ENCODE data around the gene PLCB1.
"Not testable (repeated sequence)": the region's sequence is repeated elsewhere in the genome, so short reads cannot be mapped to it uniquely, and the experiment has no call there.

PLCB1 gene

GRCh38 chr20:8837396-8837795 is 705.3 kb downstream of the PLCB1 start:
- no peak overlapping the region for H3K4me3 ChIP-seq (ENCODE audit: low read depth, low read length)
- DNase-seq (ENCODE audit: low read depth): no peak
- TF ChIP-seq CTCF (IDR thresholded peaks at IDR 0.05; ENCODE audit: low read depth, low read length, missing control alignments): no peak

GRCh38 chr20:8842525-8842924 is 710.5 kb downstream of the PLCB1 start:
- no peak overlapping the region for H3K4me3 ChIP-seq (ENCODE audit: low read depth, low read length)
- TF ChIP-seq CTCF (IDR thresholded peaks at IDR 0.05; ENCODE audit: low read depth, low read length, missing control alignments): no peak
- DNase-seq (ENCODE audit: low read depth): no peak

GRCh38 chr20:8844179-8844578 is 712.1 kb downstream of the PLCB1 start:
- DNase-seq (ENCODE audit: low read depth): no peak
- no peak overlapping the region for H3K4me3 ChIP-seq (ENCODE audit: low read depth, low read length)
- TF ChIP-seq CTCF (IDR thresholded peaks at IDR 0.05; ENCODE audit: low read depth, low read length, missing control alignments): no peak

- no peak for TF ChIP-seq CTCF (IDR thresholded peaks at IDR 0.05; ENCODE audit: low read depth, low read length, missing control alignments)
Observed at GRCh38 chr20:8849990-8850389, 717.9 kb downstream of the PLCB1 start.

GRCh38 chr20:8851446-8851845 is 719.4 kb downstream of the PLCB1 start:
- no peak overlapping the region for H3K4me3 ChIP-seq (ENCODE audit: low read depth, low read length)
- no peak for TF ChIP-seq CTCF (IDR thresholded peaks at IDR 0.05; ENCODE audit: low read depth, low read length, missing control alignments)
- no peak for DNase-seq (ENCODE audit: low read depth)

More at GRCh38 chr20:8849990-8850389, 717.9 kb downstream of the PLCB1 start:
- DNase-seq (ENCODE audit: low read depth): no peak
- no peak overlapping the region for H3K4me3 ChIP-seq (ENCODE audit: low read depth, low read length)

- not testable (repeated sequence) for DNase-seq (ENCODE audit: low read depth); H3K4me3 ChIP-seq (ENCODE audit: low read depth, low read length)
Observed at GRCh38 chr20:8851919-8852318, 719.9 kb downstream of the PLCB1 start.

- H3K4me3 ChIP-seq (ENCODE audit: low read depth, low read length); DNase-seq (ENCODE audit: low read depth): not testable (repeated sequence)
Observed at GRCh38 chr20:8853211-8853610, 721.1 kb downstream of the PLCB1 start.

GRCh38 chr20:8853805-8854338 is 721.8 kb downstream of the PLCB1 start:
- peak; percentile 87 for TF ChIP-seq CTCF (IDR thresholded peaks at IDR 0.05; ENCODE audit: low read depth, low read length, missing control alignments)
- DNase-seq (ENCODE audit: low read depth): peak; percentile 2
- no peak overlapping the region for H3K4me3 ChIP-seq (ENCODE audit: low read depth, low read length)
